Body of pancreas (tissue), 4 donors: ENCODE results near the gene HRH1. TPM values are rescaled to one million over a fixed set of nuclear protein-coding genes. Genes with fewer than 3 reads are reported as not detected.
A peak's percentile ranks its signal among the peaks of the same experiment; 100 is the strongest.

Source experiments
- ATAC-seq: fragments of 150-250 bp; one replicate; pipeline ENCODE4 v1.9.1; 2016
- DNase-seq, 4 donors: peaks; one replicate each; pipeline ENCODE4 v3.0.0-alpha.2; 2019
- H3K27ac ChIP-seq, 4 donors: fragments of 200-600 bp; sonication (generic); 1 replicate in 3 of 4; 2 replicates in 1 of 4; pipeline versions ENCODE4 v1.5.1 to v1.6.1; 2016 to 2019; ENCODE audit warnings: mild to moderate bottlenecking in 1 of 4, mixed read lengths in 1 of 4, moderate library complexity in 1 of 4
- H3K27me3 ChIP-seq, 2 donors: fragments of 200-600 bp; sonication (generic); one replicate each; pipeline ENCODE4 v1.6.0; 2016; ENCODE audit warnings: mild to moderate bottlenecking in 1 of 2
- H3K36me3 ChIP-seq, 2 donors: fragments of 200-600 bp; sonication (generic); replicated peaks in 1 of 2; 2 replicates each; pipeline ENCODE4 v1.5.1; 2016; ENCODE audit warnings: low read depth in 2 of 2; ENCODE audit not compliant: insufficient read depth in 1 of 2
- H3K4me1 ChIP-seq: fragments of 200-600 bp; sonication (generic); one replicate; pipeline ENCODE4 v1.6.0; 2016
- H3K4me3 ChIP-seq, 2 donors: fragments of 200-600 bp; sonication (generic); 1 replicate in 1 of 2; 2 replicates in 1 of 2; pipeline ENCODE4 v1.5.1; 2016 to 2019
- H3K9me3 ChIP-seq, 3 donors: fragments of 200-600 bp; sonication (generic); 1 replicate in 2 of 3; 2 replicates in 1 of 3; pipeline ENCODE4 v1.5.1; 2016
- CTCF ChIP-seq, 7 experiments: fragments of 450-650 bp in 4 of 7; fragments of 200-600 bp in 3 of 7; sonication (generic) in 3 of 7; IDR thresholded peaks; one replicate each; pipeline ENCODE4 v1.5.1; 2016 to 2019; ENCODE audit warnings: antibody characterized with exemption in 7 of 7
- POLR2A ChIP-seq, 3 donors: fragments of 450-650 bp; IDR thresholded peaks; one replicate each; pipeline ENCODE4 v1.6.1; 2016; ENCODE audit warnings: antibody characterized with exemption in 3 of 3, mild to moderate bottlenecking in 2 of 3
- WGBS, 2 donors: methylation state at CpG; one replicate each; pipeline ENCODE4 v1.1.5; 2017; 5-methylcytosine and 5-hydroxymethylcytosine counted together
- intact Hi-C: fragments of 100-400 bp; cut with DNase I; formaldehyde crosslinking; loops from one replicate; pipeline ENCODE4 v1.15.1; 2023
- total RNA-seq, 2 donors: library from RNA; depleted of rRNA; stranded (reverse); fragments of >200 nt; gene quantifications; one replicate each; pipeline ENCODE4 v1.1.0, GENCODE V29; 2016

HRH1 gene
- total RNA-seq, 2 donors from 2014 or later = 0.66 to 0.78 TPM

GRCh38 chr3:11291808-11292207, 137.5 kb downstream of the HRH1 start:
- 82 to 92% methylated on average over 5 of the region's 5 CpGs for WGBS, 2 donors
- no peak for TF ChIP-seq CTCF (IDR thresholded peaks at IDR 0.05)
- no peak for TF ChIP-seq POLR2A (IDR thresholded peaks at IDR 0.05)

GRCh38 chr3:11297126-11297525, 142.8 kb downstream of the HRH1 start:
- intact Hi-C loops = no loop called here
- no peaks in the 10 kb centered on the region for H3K27me3 ChIP-seq
- TF ChIP-seq CTCF (IDR thresholded peaks at IDR 0.05) (no peak), POLR2A (IDR thresholded peaks at IDR 0.05) (no peak)
- DNase-seq (no peak), ATAC-seq (no peak)
- H3K9me3 ChIP-seq = no peaks in the 10 kb centered on the region
- H3K4me1 ChIP-seq = no peaks in the 10 kb centered on the region
- 92 to 99% methylated on average over 4 of the region's 4 CpGs for WGBS, 2 donors
- no peak overlapping the region for H3K4me3 ChIP-seq
- no peaks in the 10 kb centered on the region for H3K36me3 ChIP-seq
- H3K27ac ChIP-seq = no peak overlapping the region

More at GRCh38 chr3:11291808-11292207, 137.5 kb downstream of the HRH1 start:
- no peak overlapping the region for H3K27ac ChIP-seq
- no peaks in the 10 kb centered on the region for H3K36me3 ChIP-seq
- no peaks in the 10 kb centered on the region for H3K9me3 ChIP-seq
- no peak overlapping the region for H3K4me3 ChIP-seq
- no peaks in the 10 kb centered on the region for H3K4me1 ChIP-seq
- DNase-seq (peak in 2 of 4 donors; percentile 15 to 28), ATAC-seq (no peak)
- intact Hi-C loops = no loop called here
- H3K27me3 ChIP-seq = no peaks in the 10 kb centered on the region

GRCh38 chr3:11300970-11301369, 146.7 kb downstream of the HRH1 start:
- H3K4me1 ChIP-seq = no peaks in the 10 kb centered on the region
- no peak overlapping the region for H3K27ac ChIP-seq
- no peaks in the 10 kb centered on the region for H3K9me3 ChIP-seq
- no peak overlapping the region for H3K4me3 ChIP-seq
- DNase-seq (no peak), ATAC-seq (no peak)
- H3K27me3 ChIP-seq = no peaks in the 10 kb centered on the region
- no peaks in the 10 kb centered on the region for H3K36me3 ChIP-seq
- WGBS, 2 donors = 90 to 97% methylated on average over 3 of the region's 3 CpGs
- intact Hi-C loops = no loop called here
- no peak for TF ChIP-seq POLR2A (IDR thresholded peaks at IDR 0.05)

- Histone ChIP-seq H3K27ac (no peak overlapping the region), H3K9me3 (no peaks in the 10 kb centered on the region), H3K27me3 (no peaks in the 10 kb centered on the region), H3K4me3 (no peak overlapping the region), H3K36me3 (peaks cover 5 to 6% of the 10 kb centered on the region in 2 donors), H3K4me1 (no peaks in the 10 kb centered on the region)
- intact Hi-C loops = no loop called here
- DNase-seq (no peak), ATAC-seq (no peak)
- TF ChIP-seq POLR2A (IDR thresholded peaks at IDR 0.05) (no peak), CTCF (IDR thresholded peaks at IDR 0.05) (no peak)
Observed at GRCh38 chr3:11302444-11302843, 148.2 kb downstream of the HRH1 start.

- Histone ChIP-seq H3K36me3 (peaks cover 7 to 16% of the 10 kb centered on the region in 2 donors), H3K27ac (no peak overlapping the region), H3K4me3 (no peak overlapping the region), H3K9me3 (no peaks in the 10 kb centered on the region), H3K27me3 (no peaks in the 10 kb centered on the region), H3K4me1 (no peaks in the 10 kb centered on the region)
- no peak for ATAC-seq
- no peak for TF ChIP-seq CTCF (IDR thresholded peaks at IDR 0.05)
- DNase-seq = peak in 1 of 4 donors; percentile 14
- WGBS, 2 donors = 86 to 94% methylated on average over 6 of the region's 6 CpGs
- intact Hi-C loops = no loop called here
Observed at GRCh38 chr3:11304175-11304574, 149.9 kb downstream of the HRH1 start.
